Stimulated activated CD8-positive, alpha-beta memory T cell treated with anti-CD3 and anti-CD28 coated beads, Interleukin-7, amount 100 ng/mL, for 24 hours (primary cell): Measurements from ENCODE around the gene PTPN2.

ENCODE experiments used
- DNase-seq: peaks from one replicate; pipeline ENCODE4 v3.0.0-alpha.2; 2020; ENCODE audit warnings: low read depth

The PTPN2 gene

GRCh38 chr18:12857991-12858544, 26.0 kb downstream of the PTPN2 start:
- no peak for DNase-seq

- no peak for DNase-seq
These were observed 26.7 kb downstream of the PTPN2 start for GRCh38 chr18:12857215-12857905.

- DNase-seq: no peak
These were observed 28.1 kb downstream of the PTPN2 start for GRCh38 chr18:12855916-12856315.

GRCh38 chr18:12852566-12853315, 31.3 kb downstream of the PTPN2 start:
- no peak for DNase-seq

- no peak for DNase-seq
These were observed 32.3 kb downstream of the PTPN2 start for GRCh38 chr18:12851716-12852115.

GRCh38 chr18:12849548-12849947, 34.5 kb downstream of the PTPN2 start:
- no peak for DNase-seq

- no peak for DNase-seq
These were observed 35.6 kb downstream of the PTPN2 start for GRCh38 chr18:12848405-12848804.

- no peak for DNase-seq
These were observed 39.6 kb downstream of the PTPN2 start for GRCh38 chr18:12844391-12844790.

- no peak for DNase-seq
These were observed 40.4 kb downstream of the PTPN2 start for GRCh38 chr18:12843420-12844350.

GRCh38 chr18:12842459-12843380, 41.3 kb downstream of the PTPN2 start:
- DNase-seq: no peak

- DNase-seq: no peak
These were observed 43.0 kb downstream of the PTPN2 start for GRCh38 chr18:12841070-12841469.

GRCh38 chr18:12840382-12840781, 43.7 kb downstream of the PTPN2 start:
- no peak for DNase-seq

- no peak for DNase-seq
These were observed 44.4 kb downstream of the PTPN2 start for GRCh38 chr18:12839526-12840196.

- no peak for DNase-seq
These were observed 44.9 kb downstream of the PTPN2 start for GRCh38 chr18:12839057-12839525.

- DNase-seq: no peak
These were observed 45.8 kb downstream of the PTPN2 start for GRCh38 chr18:12838178-12838634.

GRCh38 chr18:12837747-12838146, 46.3 kb downstream of the PTPN2 start:
- no peak for DNase-seq

- no peak for DNase-seq
These were observed 47.5 kb downstream of the PTPN2 start for GRCh38 chr18:12836551-12836950.

GRCh38 chr18:12828116-12829051, 55.7 kb downstream of the PTPN2 start:
- no peak for DNase-seq

- no peak for DNase-seq
These were observed 56.4 kb downstream of the PTPN2 start for GRCh38 chr18:12827588-12827987.
